Inferior parietal cortex (tissue), 1 donor: Measurements from ENCODE around the gene BSPRY.
A peak's percentile ranks its signal among the peaks of the same experiment; 100 is the strongest.
"Not testable (repeated sequence)": the region's sequence is repeated elsewhere in the genome, so short reads cannot be mapped to it uniquely, and the experiment has no call there.

Experiments
- DNase-seq: peaks from one replicate; pipeline ENCODE4 v3.0.0-alpha.2; 2016; ENCODE audit errors: extremely low spot score

Gene BSPRY

DNA sequence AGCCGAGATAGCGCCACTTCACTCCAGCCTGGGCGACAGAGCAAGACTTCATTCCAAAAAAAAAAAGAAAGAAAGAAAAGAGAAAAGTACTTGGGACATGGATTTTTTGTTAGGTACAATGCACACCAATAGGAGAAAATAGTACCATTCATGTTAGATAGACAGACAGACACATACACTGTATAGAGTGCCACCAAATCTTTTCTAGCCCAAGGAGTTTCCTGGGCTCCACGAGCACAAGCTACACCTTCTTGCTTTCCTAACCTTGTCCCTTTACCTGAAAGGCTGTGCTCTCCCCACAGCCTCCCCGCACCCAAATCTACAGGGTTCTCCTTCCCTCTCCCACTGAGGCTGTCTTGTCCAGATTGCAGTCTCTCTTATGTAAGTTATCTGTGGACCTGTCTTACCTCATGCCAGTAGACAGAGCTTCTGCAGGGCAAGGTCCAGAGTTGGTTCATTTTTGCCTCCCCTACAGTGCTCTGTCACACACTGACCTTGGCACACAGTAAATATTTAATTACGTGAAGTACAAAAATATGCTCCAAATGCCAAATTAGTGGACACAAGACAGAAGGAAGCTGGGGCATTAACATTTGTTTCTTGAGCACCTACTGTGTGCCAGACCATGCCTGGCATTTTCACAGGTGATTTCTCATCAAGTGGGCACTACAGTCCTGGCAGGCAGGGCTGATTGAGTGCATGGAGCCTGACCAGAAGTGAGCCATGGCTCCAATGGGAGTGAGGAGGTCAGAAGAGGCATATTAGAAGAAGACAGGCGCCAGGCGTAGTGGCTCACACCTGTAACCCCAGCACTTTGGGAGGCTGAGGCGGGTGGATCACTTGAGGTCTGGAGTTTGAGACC, 45.9 kb downstream of the BSPRY start:
- no peak for DNase-seq

DNA sequence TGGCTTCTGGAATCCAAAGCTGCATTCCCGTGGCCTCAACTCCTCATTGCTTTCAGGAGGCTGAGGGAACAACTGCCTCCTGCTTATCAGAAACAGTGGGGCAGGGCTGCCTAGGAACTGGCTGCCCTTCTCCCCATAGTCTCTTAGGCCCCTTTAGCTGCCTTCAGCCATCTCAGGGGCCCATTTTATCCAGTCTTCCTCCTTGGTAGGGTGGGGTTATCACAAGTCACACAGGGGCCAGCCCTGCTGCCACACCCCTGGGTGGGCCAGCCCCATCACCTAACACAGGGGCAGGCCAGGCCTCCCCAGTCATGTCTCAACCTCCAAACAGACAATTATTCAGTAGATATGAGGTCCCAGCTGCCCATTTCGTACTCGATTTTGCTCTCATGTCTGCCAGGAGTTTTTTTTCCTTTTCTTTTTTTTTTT, 47.9 kb downstream of the BSPRY start:
- no peak for DNase-seq

DNA sequence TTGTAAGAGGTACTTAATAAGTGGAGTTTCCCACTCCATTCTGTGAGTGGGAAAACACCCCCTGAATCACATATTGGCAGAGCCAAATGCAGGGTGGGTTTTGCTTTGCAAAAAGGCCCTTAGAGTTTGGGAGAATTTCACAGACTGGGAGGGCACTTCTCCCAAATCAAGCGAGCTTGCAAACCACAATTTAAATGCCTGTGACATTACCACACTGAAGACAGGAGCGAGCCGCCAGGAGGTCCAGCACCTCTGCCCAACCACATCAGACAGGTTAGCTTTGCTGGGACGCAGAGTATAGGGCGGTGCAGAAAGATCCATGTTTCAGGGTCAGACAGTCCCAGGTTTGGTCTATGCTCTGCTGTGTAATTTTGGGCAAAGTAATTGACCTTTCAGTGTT, 49.5 kb downstream of the BSPRY start:
- no peak for DNase-seq

DNA sequence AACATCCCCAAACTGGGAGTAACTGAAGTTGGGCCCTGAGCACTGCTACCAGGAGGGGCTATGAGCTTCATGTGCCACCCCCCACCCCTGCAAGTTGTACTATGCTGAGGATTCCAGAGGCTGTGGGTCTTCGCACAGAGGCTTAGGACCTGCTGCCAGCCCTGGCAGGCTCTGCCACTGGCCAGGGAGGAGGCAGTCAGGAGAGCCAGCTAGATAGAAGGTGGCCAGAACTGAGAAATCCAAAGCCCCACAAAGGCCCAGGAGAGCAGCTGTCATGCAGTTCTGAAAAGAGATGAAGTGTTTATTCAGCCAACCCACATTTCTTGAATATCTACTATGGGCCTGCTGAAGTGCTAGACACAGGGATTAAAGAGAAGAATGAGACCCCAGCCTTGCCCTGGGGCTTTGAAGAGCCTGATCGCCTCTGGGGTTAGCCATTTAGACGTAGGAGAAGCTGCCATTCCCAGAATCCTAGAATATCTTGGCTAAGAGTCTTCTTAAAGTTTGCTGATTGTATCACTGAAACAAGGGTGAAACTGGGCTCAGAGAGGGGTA, 50.4 kb downstream of the BSPRY start:
- DNase-seq, result no peak

DNA sequence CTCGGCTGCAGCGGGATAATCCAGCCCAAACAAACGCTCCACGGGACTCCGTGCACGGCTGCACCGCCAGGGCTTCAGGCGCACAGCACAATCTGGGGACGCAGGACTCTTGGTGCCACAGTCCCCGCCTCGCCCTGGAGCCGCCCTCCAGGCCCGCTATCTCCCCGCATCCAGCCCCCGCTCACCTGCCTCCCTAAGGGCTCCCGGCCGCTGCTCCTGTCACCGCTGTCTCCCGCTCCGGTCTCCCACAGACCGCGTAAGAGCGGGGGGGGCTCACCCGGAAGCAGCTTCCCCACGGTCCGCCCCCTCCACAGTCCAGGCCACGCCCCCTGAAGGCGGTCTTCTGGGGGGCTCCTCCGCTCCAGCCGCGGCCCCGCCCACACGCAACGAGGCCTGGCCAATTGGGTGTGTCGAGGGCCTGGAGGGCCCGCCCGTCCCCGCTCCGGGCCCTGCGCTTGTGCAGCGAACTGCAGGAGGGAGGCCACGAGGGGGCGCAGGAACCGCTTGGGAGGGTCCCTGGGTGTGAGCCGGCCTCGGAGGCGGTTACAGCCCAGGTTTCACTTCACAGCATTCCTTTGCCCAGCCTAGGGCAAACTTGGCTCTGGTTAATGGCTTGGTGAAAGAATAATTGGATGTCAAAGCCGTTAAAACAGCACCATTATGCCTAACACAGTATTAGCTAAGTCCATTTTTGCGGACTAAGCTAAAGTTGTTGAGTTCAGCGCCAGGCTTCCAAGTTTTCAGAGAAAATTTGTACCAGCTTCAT, 51.9 kb downstream of the BSPRY start, which contains the start of gene ALAD:
TSS of gene ALAD (minus strand) at position 258 of the 766 bp plus-strand sequence. CDS start 7,725 bp downstream, outside the sequence.
- peak; percentile 97 for DNase-seq

DNA sequence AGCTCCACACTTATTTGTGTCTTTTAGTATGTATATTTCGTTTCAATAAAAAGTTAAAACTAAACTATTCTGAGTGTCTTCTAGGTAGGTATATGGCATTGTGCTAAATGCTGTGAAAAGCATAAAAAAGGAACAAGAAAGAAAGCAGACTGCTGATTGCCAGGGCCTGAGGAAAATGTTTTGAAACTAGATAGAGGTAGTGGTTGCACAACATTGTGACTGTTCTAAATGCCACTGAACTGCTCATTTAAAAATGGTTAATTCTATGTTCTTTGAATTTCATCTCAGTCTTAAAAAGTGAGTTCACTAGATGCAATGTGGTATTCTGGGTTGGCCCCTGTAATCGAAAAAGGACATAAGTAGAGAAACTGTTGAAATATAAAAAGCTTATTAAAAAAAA, 54.3 kb downstream of the BSPRY start:
- no peak for DNase-seq

DNA sequence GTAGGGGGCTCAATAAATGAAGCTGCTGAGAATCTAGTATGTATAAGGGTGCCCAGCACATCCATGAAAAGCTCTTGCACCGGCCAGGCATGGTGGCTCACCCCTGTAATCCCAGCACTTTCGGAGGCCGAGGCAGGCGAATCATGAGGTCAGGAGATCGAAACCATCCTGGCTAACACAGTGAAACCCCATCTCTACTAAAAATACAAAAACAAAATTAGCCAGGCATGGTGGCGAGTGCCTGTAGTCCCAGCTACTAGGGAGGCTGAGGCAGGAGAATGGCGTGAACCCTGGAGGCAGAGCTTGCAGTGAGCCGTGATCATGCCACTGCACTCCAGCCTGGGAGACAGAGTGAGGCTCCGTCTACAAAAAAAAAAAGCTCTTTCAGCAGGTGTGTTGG, 57.0 kb downstream of the BSPRY start:
- DNase-seq, result not testable (repeated sequence)

DNA sequence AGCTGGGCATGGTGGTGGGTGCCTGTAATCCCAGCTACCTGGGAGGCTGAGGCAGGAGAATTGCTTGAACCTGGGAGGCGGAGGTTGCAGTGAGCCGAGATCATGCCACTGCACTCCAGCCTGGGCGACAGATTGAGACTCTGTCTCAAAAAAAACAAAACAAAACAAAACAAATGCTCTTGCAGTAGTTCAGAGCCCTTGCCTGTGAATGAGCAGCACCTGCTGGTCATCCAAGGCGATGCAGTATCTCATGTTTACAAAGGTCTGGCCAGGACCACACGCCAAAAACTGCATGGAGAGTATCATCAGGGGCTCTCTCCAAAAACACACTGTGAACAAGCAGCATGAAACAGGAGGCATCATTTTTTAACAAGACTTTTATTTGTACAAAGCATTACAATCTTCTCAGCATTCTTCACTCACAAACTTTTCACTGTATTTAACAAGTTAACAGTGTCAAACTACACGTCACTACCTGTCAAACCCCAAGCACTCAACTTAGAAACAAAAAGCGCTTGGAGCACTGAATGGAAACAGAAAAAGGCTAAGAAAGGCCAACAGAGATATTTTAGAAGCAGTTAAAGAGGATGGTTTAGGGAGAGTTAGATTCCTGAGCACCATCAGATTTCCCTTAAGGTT, 57.7 kb downstream of the BSPRY start:
- DNase-seq, result peak; percentile 64

DNA sequence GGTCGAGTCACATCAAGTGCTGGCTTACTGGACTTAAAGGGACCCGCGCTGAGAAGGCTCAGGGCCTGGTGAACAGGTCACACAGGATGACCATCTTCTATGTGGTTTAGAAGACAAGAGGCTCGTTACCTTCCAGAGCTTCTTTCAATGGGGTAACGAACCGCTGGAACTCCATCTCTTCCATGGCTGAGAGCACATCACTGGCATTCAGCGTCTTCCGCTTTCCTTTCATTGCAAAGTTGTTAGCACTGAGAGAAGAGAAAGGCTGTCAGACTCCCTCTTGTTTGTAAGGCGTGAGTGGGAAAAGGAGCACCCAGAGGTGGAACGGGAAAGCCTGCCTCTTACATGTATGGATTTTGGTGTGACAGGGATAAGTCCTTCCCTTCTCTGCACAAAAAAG, 60.1 kb downstream of the BSPRY start:
- DNase-seq, result no peak

DNA sequence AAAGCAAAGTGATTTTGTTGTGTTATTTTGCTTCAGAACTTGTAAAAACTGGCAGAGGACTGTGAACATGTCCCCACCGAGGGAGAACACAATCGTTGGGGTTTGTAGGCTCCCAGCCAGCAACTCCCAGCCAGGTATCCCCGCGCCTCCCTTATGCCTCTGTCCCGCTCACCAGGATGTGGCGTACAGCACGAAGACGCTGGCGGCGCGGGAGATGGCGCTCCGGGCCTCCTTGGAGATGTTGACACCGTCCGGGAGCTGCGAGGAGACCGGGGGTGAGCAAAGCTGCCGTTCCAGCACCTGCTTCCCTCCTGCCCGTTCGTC, 60.5 kb downstream of the BSPRY start:
- DNase-seq, result no peak

DNA sequence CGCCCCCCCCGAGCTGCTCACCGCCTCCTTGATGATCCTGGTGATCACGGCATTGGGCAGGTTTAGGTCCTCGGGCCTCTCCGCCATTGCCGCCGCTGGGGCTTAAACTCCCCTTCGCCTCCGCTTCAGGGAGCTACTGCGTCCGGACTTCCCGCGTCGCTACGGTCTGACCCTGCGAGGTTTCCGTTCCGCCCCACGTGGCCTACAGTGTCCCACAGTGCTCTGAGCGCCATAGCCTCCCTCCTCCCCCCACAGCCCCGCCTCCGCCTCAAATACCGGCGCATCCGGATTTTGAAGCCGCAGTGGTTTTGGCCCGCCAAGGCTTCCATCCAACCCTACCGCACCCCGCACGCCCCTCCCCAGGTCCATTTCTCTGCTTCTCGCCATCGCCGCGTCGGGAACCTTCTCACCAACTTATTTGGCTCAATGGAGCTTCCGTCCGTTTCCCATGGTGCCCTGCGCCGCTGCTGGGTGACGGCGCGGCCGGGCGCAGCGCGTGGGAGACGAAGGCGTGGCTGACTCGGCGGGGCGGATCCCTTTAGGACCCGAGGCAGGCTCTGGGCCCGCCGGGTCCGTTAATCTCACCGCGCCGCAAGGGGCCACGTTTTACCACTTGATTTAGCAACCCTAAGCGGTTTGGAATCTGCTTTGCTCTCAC, 61.0 kb downstream of the BSPRY start, which contains the start of the genes C9orf43 and POLE3:
TSS of gene C9orf43 (plus strand) at position 541 of the 658 bp plus-strand sequence. CDS start 2,747 bp downstream, outside the sequence.
TSS of gene POLE3 (minus strand) at position 469 of the 658 bp plus-strand sequence. CDS start at position 87, 382 bp downstream.
- DNase-seq, result peak; percentile 95

DNA sequence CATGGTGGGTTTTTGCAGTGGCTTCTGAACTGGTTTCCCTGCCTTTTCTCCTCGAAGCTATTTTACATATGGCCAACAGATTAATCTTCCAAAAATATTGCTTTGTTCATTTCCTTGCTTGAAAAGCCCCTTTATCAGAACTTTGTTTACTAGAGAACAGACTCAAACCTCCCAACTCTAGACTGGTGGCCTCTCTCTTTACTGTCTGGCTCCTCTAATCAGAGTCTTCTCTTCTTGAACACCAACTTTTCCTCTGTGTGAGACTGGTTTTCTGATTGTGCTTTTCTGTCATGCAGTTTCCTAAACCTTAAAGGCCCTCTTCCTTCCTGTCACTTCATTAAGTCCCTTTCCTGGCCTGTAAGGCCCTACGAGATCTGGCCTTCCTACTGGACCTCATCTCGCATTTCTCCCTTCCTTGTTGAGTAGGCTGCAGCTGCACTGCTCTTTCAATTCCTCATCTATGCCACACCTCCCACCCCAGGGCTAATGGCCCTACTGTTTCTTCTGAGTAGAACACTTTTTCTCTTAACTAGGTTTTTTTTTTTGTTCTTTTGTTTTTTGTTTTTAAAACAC, 66.9 kb downstream of the BSPRY start:
- no peak for DNase-seq

DNA sequence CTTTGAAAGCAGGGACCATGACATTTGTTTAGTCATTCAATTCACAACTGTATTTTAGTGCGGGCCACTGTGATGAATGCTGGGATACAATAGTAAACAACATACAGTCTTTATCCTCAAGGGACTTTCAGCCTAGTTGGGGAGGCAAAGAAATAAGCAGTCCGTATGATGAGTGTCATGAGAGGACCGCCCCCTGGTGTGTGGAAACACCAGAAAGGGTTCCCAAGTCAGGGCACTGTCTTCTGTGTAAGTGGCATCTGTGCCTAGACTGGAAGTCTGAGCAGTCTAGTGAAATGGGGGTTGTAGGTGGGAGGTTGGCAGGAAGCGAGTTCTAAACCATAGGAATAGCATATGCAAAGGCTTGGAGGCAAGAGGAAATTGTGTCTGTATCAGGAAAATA, 68.0 kb downstream of the BSPRY start:
- DNase-seq, result no peak
